Tibial nerve (tissue), 4 donors: ENCODE results near the gene GLT8D1. TPM values are rescaled to one million over a fixed set of nuclear protein-coding genes. Genes with fewer than 3 reads are reported as not detected.
"Not testable (repeated sequence)": the region's sequence is repeated elsewhere in the genome, so short reads cannot be mapped to it uniquely, and the experiment has no call there.

ENCODE experiments used
- DNase-seq, 2 donors: peaks; one replicate each; pipeline ENCODE4 v3.0.0-alpha.2; 2019; ENCODE audit warnings: low spot score in 2 of 2
- H3K27ac ChIP-seq, 4 donors: fragments of 200-600 bp; sonication (generic) in 3 of 4; one replicate each; pipeline ENCODE4 v1.5.1; 2017 to 2019; ENCODE audit warnings: mild to moderate bottlenecking in 1 of 4
- H3K27me3 ChIP-seq, 2 donors: fragments of 200-600 bp; sonication (generic) in 1 of 2; one replicate each; pipeline versions ENCODE4 v1.5.1 to v1.6.0; 2017 to 2019
- H3K36me3 ChIP-seq, 3 donors: fragments of 200-600 bp; sonication (generic); one replicate each; pipeline ENCODE4 v1.5.1; 2018 to 2019
- H3K4me1 ChIP-seq, 4 donors: fragments of 200-600 bp; sonication (generic) in 3 of 4; one replicate each; pipeline ENCODE4 v1.5.1; 2017 to 2019
- H3K4me3 ChIP-seq, 4 donors: fragments of 200-600 bp; sonication (generic) in 3 of 4; one replicate each; pipeline ENCODE4 v1.5.1; 2017 to 2019; ENCODE audit warnings: mild to moderate bottlenecking in 1 of 4, moderate library complexity in 1 of 4
- H3K9me3 ChIP-seq, 4 donors: fragments of 200-600 bp; sonication (generic) in 3 of 4; one replicate each; pipeline ENCODE4 v1.5.1; 2017 to 2019
- CTCF ChIP-seq, 5 experiments: fragments of 200-600 bp in 3 of 5; fragments of 450-650 bp in 2 of 5; sonication (generic) in 3 of 5; IDR thresholded peaks; one replicate each; pipeline ENCODE4 v1.5.1; 2016 to 2019; ENCODE audit warnings: antibody characterized with exemption in 5 of 5, mild to moderate bottlenecking in 3 of 5, moderate library complexity in 2 of 5
- EP300 ChIP-seq, 2 donors: sonication (generic); formaldehyde crosslinking; IDR thresholded peaks; one replicate each; pipeline ENCODE4 v1.6.1; 2017; ENCODE audit warnings: antibody characterized with exemption in 2 of 2, mild to moderate bottlenecking in 1 of 2
- POLR2A ChIP-seq, 2 donors: fragments of 450-650 bp; IDR thresholded peaks; one replicate each; pipeline ENCODE4 v1.6.1; 2017; ENCODE audit warnings: antibody characterized with exemption in 2 of 2, mild to moderate bottlenecking in 2 of 2, moderate library complexity in 2 of 2
- WGBS, 2 donors: methylation state at CpG; one replicate each; pipeline ENCODE4 v1.1.5; 2018; 5-methylcytosine and 5-hydroxymethylcytosine counted together
- total RNA-seq, 4 donors: library from RNA; depleted of rRNA; stranded (reverse); fragments of >200 nt; gene quantifications; one replicate each; pipeline ENCODE4 v1.1.0, GENCODE V29; 2016

GLT8D1 gene
- total RNA-seq, 4 donors from 2014 or later: 44.7 to 109 (median 94.9) TPM

GRCh38 chr3:52678265-52679198, 27.1 kb downstream of the GLT8D1 start:
- DNase-seq: no peak
- no peak for TF ChIP-seq EP300 (IDR thresholded peaks at IDR 0.05)
- TF ChIP-seq CTCF (IDR thresholded peaks at IDR 0.05): no peak
- no peak for TF ChIP-seq POLR2A (IDR thresholded peaks at IDR 0.05)

GRCh38 chr3:52676201-52676600, 29.4 kb downstream of the GLT8D1 start:
- not testable (repeated sequence) for H3K27ac ChIP-seq, H3K9me3 ChIP-seq, H3K4me3 ChIP-seq, DNase-seq, H3K27me3 ChIP-seq
- WGBS, 2 donors: 50 to 84% methylated on average over 3 of the region's 3 CpGs
- Histone ChIP-seq H3K4me1 (peaks cover 0 to 36% (median 16%) of the 10 kb centered on the region in 4 donors), H3K36me3 (peaks cover 3 to 75% (median 11%) of the 10 kb centered on the region in 3 donors)

More at GRCh38 chr3:52678265-52679198, 27.1 kb downstream of the GLT8D1 start:
- peaks cover 3 to 56% (median 11%) of the 10 kb centered on the region in 3 donors for H3K36me3 ChIP-seq
- peak overlapping the region in 2 of 4 donors; percentile 75 to 95 for H3K27ac ChIP-seq
- 90 to 91% methylated on average over 6 of the region's 6 CpGs for whole genome bisulfite sequencing, 2 donors
- no peaks in the 10 kb centered on the region for H3K27me3 ChIP-seq
- H3K9me3 ChIP-seq: no peaks in the 10 kb centered on the region
- no peak overlapping the region for H3K4me3 ChIP-seq
- peaks cover 0 to 52% (median 31%) of the 10 kb centered on the region in 4 donors for H3K4me1 ChIP-seq

- Histone ChIP-seq H3K27me3 (no peaks in the 10 kb centered on the region), H3K27ac (peak overlapping the region in 2 of 4 donors; percentile 43 to 65), H3K9me3 (no peaks in the 10 kb centered on the region), H3K4me3 (no peak overlapping the region), H3K4me1 (peaks cover 0 to 22% (median 11%) of the 10 kb centered on the region in 4 donors), H3K36me3 (peaks cover 0 to 61% (median 0%) of the 10 kb centered on the region in 3 donors)
- DNase-seq: no peak
- 38 to 52% methylated on average over 1 of the region's 1 CpG for WGBS, 2 donors
- TF ChIP-seq POLR2A (IDR thresholded peaks at IDR 0.05) (no peak), CTCF (IDR thresholded peaks at IDR 0.05) (no peak), EP300 (IDR thresholded peaks at IDR 0.05) (no peak)
Measured at GRCh38 chr3:52671676-52672075, 33.9 kb downstream of the GLT8D1 start.

- H3K36me3 ChIP-seq: peaks cover 0 to 61% (median 0%) of the 10 kb centered on the region in 3 donors
- H3K27ac ChIP-seq: peak overlapping the region in 2 of 4 donors; percentile 43 to 80
- no peak for TF ChIP-seq CTCF (IDR thresholded peaks at IDR 0.05)
- peak in 1 of 2 donors; percentile 29 for TF ChIP-seq EP300 (IDR thresholded peaks at IDR 0.05)
- no peak for DNase-seq
- peaks cover 0 to 22% (median 11%) of the 10 kb centered on the region in 4 donors for H3K4me1 ChIP-seq
- H3K27me3 ChIP-seq: no peaks in the 10 kb centered on the region
- 52 to 65% methylated on average over 9 of the region's 9 CpGs for WGBS, 2 donors
- no peak overlapping the region for H3K4me3 ChIP-seq
- H3K9me3 ChIP-seq: no peaks in the 10 kb centered on the region
Measured at GRCh38 chr3:52670621-52671521, 34.7 kb downstream of the GLT8D1 start.

- TF ChIP-seq CTCF (IDR thresholded peaks at IDR 0.05): no peak
- no peak for TF ChIP-seq EP300 (IDR thresholded peaks at IDR 0.05)
- no peak for TF ChIP-seq POLR2A (IDR thresholded peaks at IDR 0.05)
- 90 to 92% methylated on average over 3 of the region's 3 CpGs for WGBS, 2 donors
- Histone ChIP-seq H3K4me3 (no peak overlapping the region), H3K27ac (no peak overlapping the region), H3K9me3 (no peaks in the 10 kb centered on the region), H3K27me3 (no peaks in the 10 kb centered on the region), H3K36me3 (peaks cover 4 to 96% (median 9%) of the 10 kb centered on the region in 3 donors), H3K4me1 (no peaks in the 10 kb centered on the region)
- no peak for DNase-seq
Measured at GRCh38 chr3:52663098-52663497, 42.5 kb downstream of the GLT8D1 start.
